ENCODE results near the gene RNF208.

The RNF208 gene

DNA sequence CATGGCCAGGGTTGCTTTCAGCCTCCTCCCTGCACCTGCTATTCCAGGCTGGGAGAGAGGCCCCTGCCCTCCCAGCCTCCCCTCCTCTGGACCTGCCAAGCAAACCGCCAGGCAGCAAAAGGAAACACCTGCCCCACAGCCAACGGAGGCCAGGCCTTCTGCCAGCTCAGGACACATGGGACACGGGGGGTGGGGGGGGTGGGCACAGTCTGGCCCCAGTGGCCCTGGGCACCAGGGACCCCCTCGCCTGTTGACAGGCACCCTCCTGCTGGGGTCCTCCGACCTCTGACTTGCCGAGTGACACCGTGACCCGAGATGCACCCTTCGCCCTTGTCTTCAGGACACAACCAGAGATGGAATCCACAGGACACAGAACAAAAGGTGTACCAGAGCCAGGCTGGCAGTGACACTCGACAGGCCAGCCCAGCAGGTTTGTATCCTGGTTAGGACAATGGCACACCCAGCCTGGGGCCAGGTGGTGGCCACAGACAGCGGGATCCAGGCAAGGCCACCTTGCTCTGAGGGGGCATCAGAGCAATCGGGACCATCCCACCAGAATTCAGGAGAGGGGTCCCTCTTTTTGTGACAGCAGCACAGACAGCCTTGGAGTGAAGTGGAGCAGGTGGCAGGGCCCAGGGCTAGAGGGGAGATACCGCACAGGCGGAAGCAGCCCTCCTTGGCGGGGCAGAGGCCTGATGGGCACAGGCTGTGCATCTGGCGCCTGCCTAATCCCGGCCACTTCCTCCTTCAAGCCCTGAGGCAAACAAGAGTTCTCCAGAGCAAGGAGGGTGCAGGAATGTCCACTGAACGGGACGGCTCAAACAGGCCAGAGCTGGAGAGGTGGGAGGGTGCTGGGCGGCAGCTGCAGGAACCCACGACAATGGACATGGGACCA, 48.9 kb downstream of the RNF208 start:
- DNase-seq: no peak

- no peak for DNase-seq
Observed at GRCh38 chr9:137171149-137171900, 50.7 kb downstream of the RNF208 start.

GRCh38 chr9:137170486-137171148, 51.4 kb downstream of the RNF208 start:
- no peak for DNase-seq

Measured in NCI-H69 (cell line).